ENCODE data around the gene GCN1. TPM values are rescaled to one million over a fixed set of nuclear protein-coding genes. Genes with fewer than 3 reads are reported as not detected.
A peak's percentile ranks its signal among the peaks of the same experiment; 100 is the strongest.

GCN1 gene
- total RNA-seq, 4 donors from 2014 or later, result 37.8 to 115 (median 50.8) TPM

DNA sequence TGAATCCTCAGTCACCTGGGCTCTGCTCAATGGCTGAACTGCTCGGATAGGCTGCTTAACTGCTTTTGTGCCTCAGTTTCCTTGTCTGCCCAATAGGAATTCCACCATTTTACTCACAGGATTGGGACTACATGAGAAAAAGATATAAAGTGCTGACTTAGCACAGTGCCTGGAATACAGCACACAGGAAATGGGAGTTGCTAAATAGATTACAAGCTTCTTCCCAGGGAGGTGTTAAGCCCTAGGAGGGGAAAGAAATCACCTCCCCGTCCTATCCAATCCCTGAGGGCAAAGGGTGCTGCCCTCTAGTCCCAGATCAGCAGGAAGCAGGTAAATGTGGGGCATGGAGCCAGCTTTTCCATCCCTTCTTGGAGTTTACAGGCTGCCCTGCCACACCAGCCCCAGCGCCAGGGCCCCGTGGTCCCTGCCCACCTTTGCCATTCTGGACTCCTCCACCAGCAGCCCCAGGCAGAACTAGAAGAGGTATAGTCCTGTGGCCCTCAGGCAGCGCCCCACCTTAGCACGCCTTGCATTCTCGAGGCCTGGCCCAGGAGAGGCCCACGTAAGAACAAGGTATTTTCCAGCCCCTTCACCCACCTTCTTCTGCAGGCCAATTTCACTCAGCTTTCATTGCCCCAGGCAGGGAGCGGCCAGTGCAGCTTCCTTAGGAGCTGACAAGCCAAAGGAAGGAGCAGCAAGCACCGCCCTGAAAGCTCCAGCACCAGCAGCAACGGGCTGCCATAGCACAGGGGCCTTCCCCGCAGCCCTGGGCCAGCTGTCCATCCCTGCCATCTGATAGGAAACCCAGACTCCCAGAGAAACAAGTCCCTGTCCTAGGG lies 35.2 kb upstream of the GCN1 start:
- DNase-seq (ENCODE audit: low spot score in 2 of 2), result no peak
- TF ChIP-seq, protein P1, sequence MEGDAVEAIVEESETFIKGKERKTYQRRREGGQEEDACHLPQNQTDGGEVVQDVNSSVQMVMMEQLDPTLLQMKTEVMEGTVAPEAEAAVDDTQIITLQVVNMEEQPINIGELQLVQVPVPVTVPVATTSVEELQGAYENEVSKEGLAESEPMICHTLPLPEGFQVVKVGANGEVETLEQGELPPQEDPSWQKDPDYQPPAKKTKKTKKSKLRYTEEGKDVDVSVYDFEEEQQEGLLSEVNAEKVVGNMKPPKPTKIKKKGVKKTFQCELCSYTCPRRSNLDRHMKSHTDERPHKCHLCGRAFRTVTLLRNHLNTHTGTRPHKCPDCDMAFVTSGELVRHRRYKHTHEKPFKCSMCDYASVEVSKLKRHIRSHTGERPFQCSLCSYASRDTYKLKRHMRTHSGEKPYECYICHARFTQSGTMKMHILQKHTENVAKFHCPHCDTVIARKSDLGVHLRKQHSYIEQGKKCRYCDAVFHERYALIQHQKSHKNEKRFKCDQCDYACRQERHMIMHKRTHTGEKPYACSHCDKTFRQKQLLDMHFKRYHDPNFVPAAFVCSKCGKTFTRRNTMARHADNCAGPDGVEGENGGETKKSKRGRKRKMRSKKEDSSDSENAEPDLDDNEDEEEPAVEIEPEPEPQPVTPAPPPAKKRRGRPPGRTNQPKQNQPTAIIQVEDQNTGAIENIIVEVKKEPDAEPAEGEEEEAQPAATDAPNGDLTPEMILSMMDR (IDR thresholded peaks at IDR 0.05), result no peak
- no peak for TF ChIP-seq POLR2A (IDR thresholded peaks at IDR 0.05)
- H3K4me3 ChIP-seq (ENCODE audit: low read depth, poor library complexity, severe bottlenecking), result no peak overlapping the region
- intact Hi-C loops (cut with DNase I; ENCODE audit: low total_unique reads), result loop anchor here (2.0 kb wide), 1 partner anchor 35 kb away; the partner anchor contains the start of gene PXN
- 28 to 30% methylated on average over 12 of the region's 12 CpGs for WGBS, 2 donors

DNA sequence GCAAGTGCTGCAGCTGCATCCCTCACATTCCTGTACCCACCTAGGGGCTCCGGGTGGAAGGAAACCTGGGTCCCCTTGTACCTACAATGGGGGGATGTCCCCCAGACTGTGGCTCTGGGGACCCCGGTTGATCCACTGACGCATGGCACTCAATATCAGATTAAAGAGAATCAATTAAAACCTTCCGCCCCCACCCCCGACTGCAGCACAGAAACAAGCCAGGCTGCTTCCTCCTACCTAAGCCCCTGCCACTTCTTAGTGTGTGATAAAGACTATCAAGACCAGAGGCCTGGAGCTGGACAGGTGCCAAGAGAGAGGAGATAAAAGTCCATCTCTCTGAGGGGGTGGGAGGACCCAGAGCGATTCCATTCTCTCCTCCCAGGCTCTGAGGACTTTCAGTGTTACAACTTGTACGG lies 34.6 kb upstream of the GCN1 start:
- DNase-seq (ENCODE audit: low spot score in 2 of 2), result no peak
- intact Hi-C loops (cut with DNase I; ENCODE audit: low total_unique reads), result loop anchor here (2.0 kb wide), 1 partner anchor 36 kb away; the partner anchor contains the start of gene PXN
- TF ChIP-seq, protein P1 (IDR thresholded peaks at IDR 0.05), result no peak
- no peak for TF ChIP-seq POLR2A (IDR thresholded peaks at IDR 0.05)
- H3K4me3 ChIP-seq (ENCODE audit: low read depth, poor library complexity, severe bottlenecking), result no peak overlapping the region
- 21 to 33% methylated on average over 7 of the region's 7 CpGs for WGBS, 2 donors

DNA sequence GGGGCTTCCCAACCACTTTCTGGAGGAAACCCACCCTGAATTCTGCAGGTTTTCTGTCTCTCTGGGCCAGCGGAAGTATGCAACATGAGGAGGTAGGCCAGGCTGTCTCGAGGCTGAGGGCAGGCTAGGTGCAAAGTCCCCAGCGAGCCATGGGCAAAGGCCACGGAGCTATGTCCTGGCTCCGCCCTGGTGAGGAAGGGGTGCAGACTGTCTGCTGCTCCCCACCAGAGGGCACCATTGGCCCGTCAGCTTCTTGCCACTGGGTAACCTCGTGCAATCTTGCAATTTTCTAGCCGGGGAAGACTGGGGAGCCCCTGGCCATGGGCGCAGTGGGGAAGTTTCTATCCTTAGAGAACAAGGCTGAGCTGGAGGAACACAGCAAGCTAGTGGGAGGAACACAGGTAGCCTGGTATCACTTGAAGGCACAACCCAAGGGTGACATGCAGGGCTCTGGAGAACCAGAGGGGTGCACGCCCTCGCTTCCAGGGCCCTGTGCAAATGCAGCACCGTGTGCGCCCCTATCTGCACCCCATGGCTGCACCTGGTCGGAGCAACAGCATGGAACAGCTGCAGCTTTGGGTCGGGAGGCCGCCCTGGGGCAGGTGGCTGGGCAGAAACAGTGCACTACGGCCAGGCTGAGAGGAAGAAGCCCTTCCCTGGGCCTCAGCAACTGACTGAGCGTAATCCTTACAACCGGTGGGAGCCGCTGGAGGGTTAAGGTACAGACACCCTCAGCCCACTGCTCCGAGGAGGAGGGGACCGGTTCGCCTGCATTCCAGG lies 34.0 kb upstream of the GCN1 start:
- TF ChIP-seq POLR2A (IDR thresholded peaks at IDR 0.05), result no peak
- TF ChIP-seq, protein P1 (IDR thresholded peaks at IDR 0.05), result peak in 1 of 3 donors; percentile 95
- peak; percentile 81 to 97 for DNase-seq (ENCODE audit: low spot score in 2 of 2)
- intact Hi-C loops (cut with DNase I; ENCODE audit: low total_unique reads), result loop anchor here (2.0 kb wide), 1 partner anchor 36 kb away; the partner anchor contains the start of gene PXN
- H3K4me3 ChIP-seq (ENCODE audit: low read depth, poor library complexity, severe bottlenecking), result no peak overlapping the region
- 14 to 15% methylated on average over 20 to 22 of the region's 23 CpGs for WGBS, 2 donors

DNA sequence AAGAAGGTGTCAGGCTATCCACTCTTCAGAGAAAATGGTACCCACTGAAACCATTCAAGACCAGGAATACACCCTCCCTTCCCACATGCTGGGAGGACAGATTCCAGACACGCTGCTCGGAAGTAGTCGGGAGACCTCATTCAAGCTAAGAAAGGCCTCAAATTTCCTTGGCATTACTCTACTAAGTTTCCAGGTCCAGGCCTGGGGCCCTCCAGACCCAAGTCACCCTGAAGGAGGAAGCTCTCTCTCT lies 33.5 kb upstream of the GCN1 start:
- WGBS, 2 donors, result 64% methylated on average over 3 of the region's 3 CpGs
- no peak for TF ChIP-seq POLR2A (IDR thresholded peaks at IDR 0.05)
- TF ChIP-seq, protein P1 (IDR thresholded peaks at IDR 0.05), result no peak
- H3K4me3 ChIP-seq (ENCODE audit: low read depth, poor library complexity, severe bottlenecking), result no peak overlapping the region
- intact Hi-C loops (cut with DNase I; ENCODE audit: low total_unique reads), result loop anchor here (2.0 kb wide), 1 partner anchor 37 kb away; the partner anchor contains the start of gene PXN
- no peak for DNase-seq (ENCODE audit: low spot score in 2 of 2)

DNA sequence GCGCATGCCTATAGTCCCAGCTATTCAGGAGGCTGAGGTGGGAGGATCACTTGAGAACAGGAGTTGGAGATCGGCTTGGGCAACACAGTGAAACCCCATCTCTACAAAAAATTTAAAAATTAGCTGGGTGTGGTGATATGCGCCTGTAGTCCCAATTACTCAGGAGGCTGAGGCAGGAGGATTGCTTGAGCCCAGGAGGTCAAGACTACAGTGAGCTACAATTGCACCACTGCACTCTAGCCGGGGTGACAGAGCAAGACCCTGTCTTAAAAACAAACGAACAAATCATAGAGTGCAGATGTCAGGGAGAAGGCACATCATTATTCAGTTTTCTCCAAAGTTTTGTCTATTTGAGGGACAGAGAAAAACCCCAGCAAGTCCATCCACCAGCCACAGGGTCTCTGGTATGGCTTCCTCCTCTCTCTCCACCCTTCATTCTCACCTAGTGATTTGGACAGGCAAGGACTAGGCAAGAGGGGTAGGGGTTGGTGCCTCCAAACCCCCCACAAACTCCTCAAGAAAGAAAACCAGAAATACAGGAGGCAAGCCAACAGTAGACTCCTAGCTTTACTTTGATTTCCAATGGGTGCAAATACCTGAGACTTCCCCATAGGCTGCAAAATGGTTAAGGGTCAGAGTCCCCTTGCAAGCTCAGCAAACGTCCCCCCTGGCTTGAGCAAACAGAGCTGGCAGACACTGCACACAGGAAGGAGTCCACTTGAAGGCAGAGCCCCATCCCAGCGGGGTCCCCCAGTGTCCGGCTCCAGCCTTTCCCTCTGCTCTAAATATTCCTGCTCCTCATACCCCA lies 32.9 kb upstream of the GCN1 start:
- WGBS, 2 donors, result 68 to 76% methylated on average over 8 of the region's 8 CpGs
- TF ChIP-seq, protein P1 (IDR thresholded peaks at IDR 0.05), result no peak
- TF ChIP-seq POLR2A (IDR thresholded peaks at IDR 0.05), result no peak
- H3K4me3 ChIP-seq (ENCODE audit: low read depth, poor library complexity, severe bottlenecking), result no peak overlapping the region
- no peak for DNase-seq (ENCODE audit: low spot score in 2 of 2)
- intact Hi-C loops (cut with DNase I; ENCODE audit: low total_unique reads), result loop anchor here (2.0 kb wide), 1 partner anchor 37 kb away; the partner anchor contains the start of gene PXN
